Measurements from ENCODE around the gene RARA.

RARA gene

GRCh38 chr17:40268141-40268712 lies 40.8 kb upstream of the RARA start:
- no peak for ATAC-seq

GRCh38 chr17:40278414-40278813 lies 30.6 kb upstream of the RARA start:
- ATAC-seq = no peak
- no peak for TF ChIP-seq ARNTL (CRISPR knock-in tag; IDR thresholded peaks at IDR 0.05; ENCODE audit: borderline replicate concordance, low read depth)

More at GRCh38 chr17:40268141-40268712, 40.8 kb upstream of the RARA start:
- TF ChIP-seq TSHZ2 (CRISPR knock-in tag; IDR thresholded peaks at IDR 0.05) (no peak), ZNF8 (CRISPR knock-in tag; IDR thresholded peaks at IDR 0.05) (no peak), TOX (CRISPR knock-in tag; IDR thresholded peaks at IDR 0.05; ENCODE audit: borderline replicate concordance) (no peak), PPARA (CRISPR knock-in tag; IDR thresholded peaks at IDR 0.05; ENCODE audit: borderline replicate concordance) (no peak), RARB (CRISPR knock-in tag; IDR thresholded peaks at IDR 0.05) (no peak)

- no peak for ATAC-seq
- no peak for TF ChIP-seq OSR1 (CRISPR knock-in tag; IDR thresholded peaks at IDR 0.05)
- TF ChIP-seq ZNF70 (CRISPR knock-in tag; IDR thresholded peaks at IDR 0.05) = no peak
- TF ChIP-seq ARNTL (CRISPR knock-in tag; IDR thresholded peaks at IDR 0.05; ENCODE audit: borderline replicate concordance, low read depth) = no peak
- no peak for TF ChIP-seq POU6F1 (CRISPR knock-in tag; IDR thresholded peaks at IDR 0.05; ENCODE audit: borderline replicate concordance, low read depth)
- TF ChIP-seq ZFP3 (CRISPR knock-in tag; IDR thresholded peaks at IDR 0.05) = no peak
- no peak for TF ChIP-seq GLIS3 (CRISPR knock-in tag; IDR thresholded peaks at IDR 0.05)
- TF ChIP-seq ZNF565 (CRISPR knock-in tag; conservative IDR thresholded peaks at IDR 0.05; ENCODE audit: low read depth) = no peak
These were observed 29.6 kb upstream of the RARA start for GRCh38 chr17:40279402-40279801.

GRCh38 chr17:40281663-40282062 lies 27.3 kb upstream of the RARA start:
- ATAC-seq = peak; percentile 9; the same call in 1 of the 3 replicates
- TF ChIP-seq ISL1 (CRISPR knock-in tag; IDR thresholded peaks at IDR 0.05) (0 out of 2 replicates have a peak, but pooled peaks have one; percentile 12), CSRNP3 (CRISPR knock-in tag; IDR thresholded peaks at IDR 0.05) (no peak), ZNF565 (CRISPR knock-in tag; conservative IDR thresholded peaks at IDR 0.05; ENCODE audit: low read depth) (no peak), RARB (CRISPR knock-in tag; IDR thresholded peaks at IDR 0.05) (no peak), CREB5 (CRISPR knock-in tag; IDR thresholded peaks at IDR 0.05; ENCODE audit: low read depth) (no peak)

GRCh38 chr17:40283662-40284061 lies 25.3 kb upstream of the RARA start:
- ATAC-seq = no peak
- TF ChIP-seq TOX (CRISPR knock-in tag; IDR thresholded peaks at IDR 0.05; ENCODE audit: borderline replicate concordance) = no peak
- peak; percentile 69 for TF ChIP-seq ISL1 (CRISPR knock-in tag; IDR thresholded peaks at IDR 0.05)

GRCh38 chr17:40284085-40284713 lies 24.8 kb upstream of the RARA start:
- ATAC-seq = peak; percentile 26
- no peak for TF ChIP-seq TOX (CRISPR knock-in tag; IDR thresholded peaks at IDR 0.05; ENCODE audit: borderline replicate concordance)
